Measurements from ENCODE around the gene ATP6V0C.

Gene ATP6V0C

GRCh38 chr16:2507052-2507659 is 6.6 kb upstream of the ATP6V0C start:
- H3K27ac ChIP-seq: no peak overlapping the region
- no peak for DNase-seq (ENCODE audit: low read depth, low spot score)

GRCh38 chr16:2507665-2508064 is 6.1 kb upstream of the ATP6V0C start:
- DNase-seq (ENCODE audit: low read depth, low spot score): no peak
- H3K27ac ChIP-seq: no peak overlapping the region

GRCh38 chr16:2508722-2509400 is 4.9 kb upstream of the ATP6V0C start:
- no peak for DNase-seq (ENCODE audit: low read depth, low spot score)
- no peak overlapping the region for H3K27ac ChIP-seq

- no peak for DNase-seq (ENCODE audit: low read depth, low spot score)
- H3K27ac ChIP-seq: no peak overlapping the region
These were observed 2.5 kb upstream of the ATP6V0C start for GRCh38 chr16:2511128-2511800.

GRCh38 chr16:2511996-2512734 is 1.6 kb upstream of the ATP6V0C start:
- no peak overlapping the region for H3K27ac ChIP-seq
- no peak for DNase-seq (ENCODE audit: low read depth, low spot score)

- H3K27ac ChIP-seq: no peak overlapping the region
- no peak for DNase-seq (ENCODE audit: low read depth, low spot score)
These were observed 882 bp upstream of the ATP6V0C start for GRCh38 chr16:2512735-2513404.

- H3K27ac ChIP-seq: peak overlapping the region; percentile 96
- no peak for DNase-seq (ENCODE audit: low read depth, low spot score)
These were observed 804 bp downstream of the ATP6V0C start for GRCh38 chr16:2514333-2515179.

- peak overlapping the region; percentile 96 for H3K27ac ChIP-seq
- DNase-seq (ENCODE audit: low read depth, low spot score): no peak
These were observed 1.6 kb downstream of the ATP6V0C start for GRCh38 chr16:2515180-2515851.

- no peak for DNase-seq (ENCODE audit: low read depth, low spot score)
- H3K27ac ChIP-seq: peak overlapping the region; percentile 96
These were observed 2.9 kb downstream of the ATP6V0C start for GRCh38 chr16:2516391-2517240.

GRCh38 chr16:2517954-2518605 is 4.3 kb downstream of the ATP6V0C start:
- no peak for DNase-seq (ENCODE audit: low read depth, low spot score)
- peak overlapping the region; percentile 96 for H3K27ac ChIP-seq

- peak overlapping the region; percentile 96 for H3K27ac ChIP-seq
- DNase-seq (ENCODE audit: low read depth, low spot score): no peak
These were observed 5.3 kb downstream of the ATP6V0C start for GRCh38 chr16:2518823-2519710.

- peak overlapping the region; percentile 55 for H3K27ac ChIP-seq
- DNase-seq (ENCODE audit: low read depth, low spot score): no peak
These were observed 5.9 kb downstream of the ATP6V0C start for GRCh38 chr16:2519711-2520080.

- DNase-seq (ENCODE audit: low read depth, low spot score): peak; percentile 51
- peak within 1 kb of the TSS; percentile 55 for H3K27ac ChIP-seq
These were observed 6.5 kb downstream of the ATP6V0C start, which contains the start of gene AMDHD2 for GRCh38 chr16:2520097-2520783. Gene AMDHD2, plus strand, starts transcription at chr16:2520371. Its CDS starts 88 bp downstream, at chr16:2520459.

- DNase-seq (ENCODE audit: low read depth, low spot score): no peak
- H3K27ac ChIP-seq: peak overlapping the region; percentile 55
These were observed 7.2 kb downstream of the ATP6V0C start for GRCh38 chr16:2520784-2521531.

GRCh38 chr16:2523801-2524231 is 10.1 kb downstream of the ATP6V0C start:
- H3K27ac ChIP-seq: no peak overlapping the region
- no peak for DNase-seq (ENCODE audit: low read depth, low spot score)
